Measurements from ENCODE around the gene ITIH4.

The ITIH4 gene

DNA sequence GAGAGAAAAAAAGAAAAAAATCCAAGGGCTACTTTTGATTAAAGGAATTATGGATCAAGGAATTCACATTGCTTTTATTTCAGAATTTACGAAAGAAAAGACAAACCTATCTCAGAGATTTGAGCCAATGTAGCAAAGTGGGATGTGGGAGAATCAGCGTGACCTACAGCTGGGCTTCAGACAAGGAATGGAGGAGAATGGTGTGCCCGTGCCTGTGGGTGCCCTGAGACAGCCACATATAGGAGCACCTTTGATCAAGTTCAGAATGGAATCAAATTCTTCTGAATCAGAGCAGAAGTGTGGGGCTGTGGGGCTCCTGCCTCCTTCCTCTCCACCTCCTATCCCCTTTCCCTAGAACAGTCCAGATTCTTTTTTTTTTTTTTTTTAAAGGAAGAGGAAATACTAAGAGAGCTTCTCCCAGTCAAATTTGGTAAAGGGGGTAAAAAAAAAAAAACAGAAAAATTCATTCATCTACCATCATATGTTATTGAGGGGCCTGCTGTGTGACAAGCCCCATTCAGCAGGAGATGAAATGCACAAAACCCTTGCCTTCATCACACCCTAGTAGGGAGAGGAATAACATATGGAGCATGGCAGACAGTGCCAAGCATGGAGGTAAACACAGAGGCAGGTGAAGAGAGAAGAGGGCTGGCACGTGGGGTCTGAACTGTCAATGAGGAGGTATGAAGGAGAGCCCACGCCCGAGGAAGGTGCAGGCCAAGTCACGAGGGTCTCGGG lies 29.4 kb upstream of the ITIH4 start:
- no peak overlapping the region for H3K27ac ChIP-seq
- TF ChIP-seq, protein P1, sequence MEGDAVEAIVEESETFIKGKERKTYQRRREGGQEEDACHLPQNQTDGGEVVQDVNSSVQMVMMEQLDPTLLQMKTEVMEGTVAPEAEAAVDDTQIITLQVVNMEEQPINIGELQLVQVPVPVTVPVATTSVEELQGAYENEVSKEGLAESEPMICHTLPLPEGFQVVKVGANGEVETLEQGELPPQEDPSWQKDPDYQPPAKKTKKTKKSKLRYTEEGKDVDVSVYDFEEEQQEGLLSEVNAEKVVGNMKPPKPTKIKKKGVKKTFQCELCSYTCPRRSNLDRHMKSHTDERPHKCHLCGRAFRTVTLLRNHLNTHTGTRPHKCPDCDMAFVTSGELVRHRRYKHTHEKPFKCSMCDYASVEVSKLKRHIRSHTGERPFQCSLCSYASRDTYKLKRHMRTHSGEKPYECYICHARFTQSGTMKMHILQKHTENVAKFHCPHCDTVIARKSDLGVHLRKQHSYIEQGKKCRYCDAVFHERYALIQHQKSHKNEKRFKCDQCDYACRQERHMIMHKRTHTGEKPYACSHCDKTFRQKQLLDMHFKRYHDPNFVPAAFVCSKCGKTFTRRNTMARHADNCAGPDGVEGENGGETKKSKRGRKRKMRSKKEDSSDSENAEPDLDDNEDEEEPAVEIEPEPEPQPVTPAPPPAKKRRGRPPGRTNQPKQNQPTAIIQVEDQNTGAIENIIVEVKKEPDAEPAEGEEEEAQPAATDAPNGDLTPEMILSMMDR (conservative IDR thresholded peaks at IDR 0.05), result no peak

DNA sequence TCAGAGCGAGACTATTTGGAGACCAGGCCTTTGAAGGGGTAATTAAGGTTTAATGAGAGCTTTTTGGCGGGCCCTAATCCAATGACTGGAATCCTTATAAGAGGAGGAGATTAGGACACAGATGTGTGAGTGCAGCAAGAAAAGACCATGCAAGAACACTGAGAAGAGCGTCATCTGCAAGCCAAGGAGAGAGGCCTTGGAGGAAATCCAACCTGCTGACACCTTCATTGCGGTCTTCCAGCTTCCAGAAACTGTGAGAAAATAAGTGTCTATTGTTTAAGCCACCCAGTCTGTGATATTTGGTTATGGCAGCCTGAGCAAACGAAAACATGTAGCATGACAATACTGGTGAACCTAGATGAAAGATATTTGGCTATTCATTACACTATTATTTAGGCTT lies 27.4 kb upstream of the ITIH4 start:
- H3K27ac ChIP-seq, result no peak overlapping the region
- TF ChIP-seq, protein P1 (conservative IDR thresholded peaks at IDR 0.05), result no peak

DNA sequence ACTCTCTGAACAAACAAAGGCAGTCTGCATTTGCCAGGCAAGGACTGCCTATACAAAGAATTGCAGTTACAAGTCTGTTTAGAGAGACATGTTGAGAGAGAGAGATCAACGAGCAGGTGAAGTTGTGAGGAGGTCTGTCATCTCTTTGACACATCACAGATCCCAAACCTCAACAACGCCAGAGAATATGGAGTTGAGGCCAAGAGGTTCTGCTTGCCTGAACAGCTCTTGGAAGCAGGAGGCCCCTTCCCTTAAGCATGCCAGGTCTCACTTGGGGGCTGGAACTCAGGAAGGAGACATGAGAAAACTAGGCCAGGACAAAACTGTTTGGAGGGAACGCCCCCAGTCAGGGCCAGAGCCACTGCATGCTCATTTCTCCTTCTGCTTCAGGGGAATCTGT lies 26.7 kb upstream of the ITIH4 start:
- TF ChIP-seq, protein P1 (conservative IDR thresholded peaks at IDR 0.05), result no peak
- no peak overlapping the region for H3K27ac ChIP-seq

GRCh38 chr3:52856666-52857065 lies 26.2 kb upstream of the ITIH4 start:
- no peak overlapping the region for H3K27ac ChIP-seq
- TF ChIP-seq, protein P1 (conservative IDR thresholded peaks at IDR 0.05), result no peak

DNA sequence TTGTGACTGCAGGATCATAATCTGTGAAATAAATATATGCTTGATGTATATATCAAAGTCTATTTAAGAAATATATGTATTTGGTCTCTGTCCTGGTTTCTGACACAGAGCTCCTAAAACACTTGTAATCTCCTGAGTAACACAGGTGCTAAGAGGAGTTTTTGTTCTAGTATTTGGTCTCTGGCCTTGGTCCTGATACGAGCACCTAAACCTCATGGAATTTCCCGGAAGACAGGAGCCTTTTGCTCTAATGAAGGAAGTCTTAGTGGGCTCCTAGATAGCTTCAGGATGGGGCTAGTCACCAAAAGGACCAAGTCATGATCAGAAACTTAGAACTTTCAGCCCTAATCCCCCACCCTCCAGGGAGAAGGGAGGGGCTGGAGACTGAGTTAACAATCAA lies 23.5 kb upstream of the ITIH4 start:
- H3K27ac ChIP-seq, result no peak overlapping the region

GRCh38 chr3:52852419-52852818 lies 21.9 kb upstream of the ITIH4 start:
- TF ChIP-seq, protein P1 (conservative IDR thresholded peaks at IDR 0.05), result no peak
- no peak overlapping the region for H3K27ac ChIP-seq

More for the DNA sequence above, 23.5 kb upstream of the ITIH4 start:
- TF ChIP-seq, protein P1 (conservative IDR thresholded peaks at IDR 0.05), result no peak

DNA sequence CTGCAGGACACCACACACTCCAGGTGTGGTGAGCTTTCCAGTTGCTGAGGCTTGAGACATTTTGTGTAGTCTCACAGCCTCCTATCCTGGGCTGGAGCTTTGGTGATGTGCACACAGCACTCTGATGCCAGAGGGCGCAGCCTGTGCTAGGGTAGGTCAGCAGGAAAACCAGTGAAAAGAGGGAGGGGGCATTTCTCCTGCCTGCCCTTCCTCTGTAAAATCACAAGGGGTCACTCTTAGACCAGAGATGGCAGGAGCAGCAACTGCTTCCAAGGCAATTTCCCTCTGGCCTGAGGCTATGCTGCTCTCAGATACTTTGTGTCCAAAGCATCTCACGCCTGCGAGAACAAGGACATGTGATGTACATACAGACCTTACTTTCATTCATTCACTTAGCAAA lies 20.9 kb upstream of the ITIH4 start:
- no peak overlapping the region for H3K27ac ChIP-seq
- TF ChIP-seq, protein P1 (conservative IDR thresholded peaks at IDR 0.05), result peak; percentile 91
